ENCODE results near the gene TMEM209. TPM values are rescaled to one million over a fixed set of nuclear protein-coding genes. Genes with fewer than 3 reads are reported as not detected.

Gene TMEM209
- total RNA-seq, 2 donors from 2014 or later: 18.6 to 21.8 TPM

GRCh38 chr7:130201796-130202195, 3.4 kb downstream of the TMEM209 start:
- H3K4me3 ChIP-seq: no peak overlapping the region
- no peaks in the 10 kb centered on the region for H3K9me3 ChIP-seq
- no peak overlapping the region for H3K9ac ChIP-seq (ENCODE audit: low read depth in 2 of 2, low read length in 2 of 2)
- intact Hi-C loops (cut with DNase I): no loop called here
- H3K36me3 ChIP-seq: peaks cover 4% of the 10 kb centered on the region
- peak overlapping the region; percentile 26 for H3K27ac ChIP-seq
- no peaks in the 10 kb centered on the region for H3K4me1 ChIP-seq
- no peak for TF ChIP-seq CTCF (IDR thresholded peaks at IDR 0.05)
- DNase-seq: peak; percentile 88
- no peaks in the 10 kb centered on the region for H3K27me3 ChIP-seq

- no peak for DNase-seq
- H3K27me3 ChIP-seq: no peaks in the 10 kb centered on the region
- no peak for TF ChIP-seq CTCF (IDR thresholded peaks at IDR 0.05)
- intact Hi-C loops (cut with DNase I): no loop called here
- no peak overlapping the region for H3K9ac ChIP-seq (ENCODE audit: low read depth in 2 of 2, low read length in 2 of 2)
- H3K4me3 ChIP-seq: no peak overlapping the region
- H3K4me1 ChIP-seq: no peaks in the 10 kb centered on the region
- no peak overlapping the region for H3K27ac ChIP-seq
- H3K36me3 ChIP-seq: peaks cover 4% of the 10 kb centered on the region
- H3K9me3 ChIP-seq: no peaks in the 10 kb centered on the region
These were observed 8.1 kb downstream of the TMEM209 start for GRCh38 chr7:130197094-130197493.

GRCh38 chr7:130196476-130196875, 8.7 kb downstream of the TMEM209 start:
- Histone ChIP-seq H3K9ac (ENCODE audit: low read depth in 2 of 2, low read length in 2 of 2) (no peak overlapping the region), H3K9me3 (no peaks in the 10 kb centered on the region), H3K4me1 (no peaks in the 10 kb centered on the region), H3K27me3 (no peaks in the 10 kb centered on the region), H3K27ac (no peak overlapping the region), H3K36me3 (peaks cover 4% of the 10 kb centered on the region), H3K4me3 (no peak overlapping the region)
- intact Hi-C loops (cut with DNase I): no loop called here
- TF ChIP-seq CTCF (IDR thresholded peaks at IDR 0.05): no peak
- DNase-seq: no peak

GRCh38 chr7:130195396-130195795, 9.8 kb downstream of the TMEM209 start:
- H3K4me3 ChIP-seq: no peak overlapping the region
- H3K4me1 ChIP-seq: no peaks in the 10 kb centered on the region
- no peak overlapping the region for H3K9ac ChIP-seq (ENCODE audit: low read depth in 2 of 2, low read length in 2 of 2)
- TF ChIP-seq CTCF (IDR thresholded peaks at IDR 0.05): no peak
- H3K9me3 ChIP-seq: no peaks in the 10 kb centered on the region
- DNase-seq: no peak
- H3K27ac ChIP-seq: no peak overlapping the region
- H3K27me3 ChIP-seq: no peaks in the 10 kb centered on the region
- intact Hi-C loops (cut with DNase I): no loop called here
- H3K36me3 ChIP-seq: peaks cover 4% of the 10 kb centered on the region

- H3K9me3 ChIP-seq: no peaks in the 10 kb centered on the region
- no peak overlapping the region for H3K27ac ChIP-seq
- no peak overlapping the region for H3K4me3 ChIP-seq
- no peaks in the 10 kb centered on the region for H3K4me1 ChIP-seq
- no peaks in the 10 kb centered on the region for H3K36me3 ChIP-seq
- no peak overlapping the region for H3K9ac ChIP-seq (ENCODE audit: low read depth in 2 of 2, low read length in 2 of 2)
- DNase-seq: no peak
- TF ChIP-seq CTCF (IDR thresholded peaks at IDR 0.05): no peak
- intact Hi-C loops (cut with DNase I): no loop called here
- H3K27me3 ChIP-seq: no peaks in the 10 kb centered on the region
These were observed 13.4 kb downstream of the TMEM209 start for GRCh38 chr7:130191791-130192190.

- no peaks in the 10 kb centered on the region for H3K9me3 ChIP-seq
- H3K27me3 ChIP-seq: no peaks in the 10 kb centered on the region
- H3K9ac ChIP-seq (ENCODE audit: low read depth in 2 of 2, low read length in 2 of 2): no peak overlapping the region
- no peak for TF ChIP-seq CTCF (IDR thresholded peaks at IDR 0.05)
- DNase-seq: no peak
- H3K36me3 ChIP-seq: no peaks in the 10 kb centered on the region
- no peak overlapping the region for H3K4me3 ChIP-seq
- intact Hi-C loops (cut with DNase I): no loop called here
- H3K4me1 ChIP-seq: no peaks in the 10 kb centered on the region
- H3K27ac ChIP-seq: no peak overlapping the region
These were observed 15.9 kb downstream of the TMEM209 start for GRCh38 chr7:130189343-130189742.

Measured in colonic mucosa (tissue), 4 donors.